NCI-H524 (cell line): ENCODE measurements around the gene MMD2.
"Not testable (repeated sequence)": the region's sequence is repeated elsewhere in the genome, so short reads cannot be mapped to it uniquely, and the experiment has no call there.

Experiments
- DNase-seq, 2 experiments: peaks; one replicate each; lab custom pipeline; 2025; lab: John Stamatoyannopoulos, UW

Gene MMD2

DNA sequence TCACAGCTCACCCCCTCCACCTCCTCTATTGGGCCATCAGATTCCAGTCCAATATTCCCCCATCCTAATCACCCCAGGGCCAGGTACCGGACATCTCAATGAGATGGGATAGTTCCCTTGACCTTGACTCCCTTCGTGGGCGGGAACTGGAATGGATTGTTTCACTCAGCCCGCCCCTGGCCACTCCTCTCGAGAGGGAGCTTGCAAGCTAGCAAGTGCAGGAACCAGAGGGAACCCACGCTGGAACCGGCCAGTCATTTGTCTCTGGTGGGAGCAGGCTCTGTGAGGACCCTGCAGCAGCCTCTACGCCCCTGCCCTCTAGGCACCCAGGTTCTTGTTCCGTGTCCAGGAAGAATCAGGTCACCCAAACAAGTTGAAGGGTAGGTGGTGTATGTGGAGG, 64.5 kb downstream of the MMD2 start:
- DNase-seq: no peak

- DNase-seq: no peak
Measured at GRCh38 chr7:4893929-4894475, 65.0 kb downstream of the MMD2 start.

GRCh38 chr7:4893188-4893587, 65.8 kb downstream of the MMD2 start:
- not testable (repeated sequence) for DNase-seq

DNA sequence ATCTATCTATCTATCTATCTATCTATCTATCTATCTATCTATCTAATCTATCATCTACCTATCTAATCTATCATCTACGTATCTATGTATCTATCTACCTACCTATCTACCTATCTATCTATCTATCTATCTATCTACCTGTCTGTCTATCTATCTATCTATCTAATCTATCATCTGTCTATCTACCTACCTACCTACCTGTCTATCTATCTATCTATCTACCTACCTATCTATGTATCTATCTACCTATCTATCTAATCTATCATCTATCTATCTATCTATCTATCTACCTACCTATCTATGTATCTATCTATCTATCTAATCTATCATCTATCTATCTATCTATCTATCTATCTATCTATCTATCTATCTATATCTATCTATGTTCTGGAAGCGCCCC, 67.5 kb downstream of the MMD2 start:
- DNase-seq: not testable (repeated sequence)

DNA sequence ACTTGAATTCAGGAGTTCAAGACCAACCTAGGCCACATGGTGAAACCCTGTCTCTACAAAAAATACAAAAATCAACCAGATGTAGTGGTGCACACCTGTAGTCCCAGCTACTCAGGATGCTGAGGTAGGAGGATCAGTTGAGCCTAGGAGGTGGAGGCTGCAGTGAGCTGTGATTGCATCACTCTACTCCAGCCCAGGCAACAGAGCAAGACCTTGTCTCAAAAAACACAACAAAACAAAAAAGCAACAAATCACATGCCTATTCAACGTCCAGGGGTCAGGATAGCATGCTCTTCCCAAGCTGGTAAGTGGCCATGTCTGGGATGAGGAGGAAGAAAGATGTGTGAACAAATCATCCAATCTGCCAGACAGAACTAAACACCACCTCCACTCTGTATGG, 69.3 kb downstream of the MMD2 start:
- no peak for DNase-seq

- no peak for DNase-seq
Measured at GRCh38 chr7:4888161-4888560, 70.8 kb downstream of the MMD2 start.

DNA sequence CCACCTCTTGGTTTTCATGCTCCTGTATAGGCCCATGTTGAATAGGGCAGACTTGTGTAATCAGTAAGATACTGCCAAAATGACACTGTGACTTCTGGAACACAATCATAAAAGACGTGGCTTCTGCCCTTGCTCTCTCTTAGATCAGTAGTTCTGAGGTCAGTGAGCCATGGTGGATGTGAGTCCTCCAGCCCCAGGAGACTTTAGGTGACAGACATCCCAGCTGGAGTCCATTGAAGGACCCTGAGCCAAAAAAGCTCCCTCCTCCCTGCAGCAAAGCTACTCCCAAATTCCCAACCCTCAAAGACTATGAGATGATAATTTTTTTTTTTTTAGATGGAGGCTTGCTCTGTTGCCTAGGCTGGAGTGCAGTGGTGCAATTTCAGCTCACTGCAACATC, 72.3 kb downstream of the MMD2 start:
- DNase-seq: no peak

- DNase-seq: no peak
Measured at GRCh38 chr7:4885317-4885807, 73.6 kb downstream of the MMD2 start.

GRCh38 chr7:4884164-4884563, 74.8 kb downstream of the MMD2 start:
- peak in 1 of 2 experiments; percentile 29 for DNase-seq

DNA sequence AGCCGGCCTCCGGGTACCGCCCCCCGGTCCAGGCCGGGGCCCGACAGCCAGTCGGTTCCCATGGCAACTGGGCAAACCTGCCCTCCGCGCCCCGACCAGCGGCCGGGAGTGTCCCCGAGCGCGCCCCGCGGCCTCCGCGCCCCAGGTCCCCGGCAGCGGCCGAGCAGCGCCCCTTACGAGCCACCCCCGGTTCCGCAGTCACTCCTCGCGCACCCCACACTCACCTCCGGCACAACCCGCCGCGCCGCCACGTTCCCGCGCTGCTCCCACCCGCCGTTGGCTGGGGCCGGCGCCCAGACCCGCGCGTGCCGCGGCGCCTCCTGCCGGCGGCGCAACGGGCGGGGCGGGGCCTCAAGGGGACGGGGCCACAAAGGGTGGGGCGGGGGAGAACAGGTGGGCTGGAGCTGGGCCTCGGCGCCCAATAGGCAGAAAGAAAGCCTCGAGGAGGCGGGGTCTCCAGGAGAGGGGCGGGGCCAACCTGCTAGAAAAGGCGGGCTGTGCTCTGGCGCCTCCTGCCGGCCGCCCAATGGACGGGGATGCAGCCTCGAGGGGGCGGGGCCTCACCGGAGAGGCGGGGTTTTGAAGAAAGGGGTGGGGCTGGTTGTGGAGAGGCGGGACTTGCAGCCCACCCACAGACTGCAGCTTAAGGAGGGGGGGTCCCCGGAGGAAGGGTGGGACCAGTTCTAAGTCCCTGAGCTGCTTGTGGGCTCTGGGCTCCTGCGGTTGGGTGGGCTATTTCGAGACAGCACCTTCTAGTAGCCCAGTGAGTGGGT, 75.4 kb downstream of the MMD2 start, which contains the start of gene RADIL:
TSS of gene RADIL (minus strand) at position 345 of the 773 bp plus-strand sequence. CDS start 5,577 bp downstream, outside the sequence.
- DNase-seq: peak; percentile 69 to 83

GRCh38 chr7:4883033-4883371, 76.0 kb downstream of the MMD2 start:
- no peak for DNase-seq

- DNase-seq: peak in 1 of 2 experiments; percentile 38
Measured at GRCh38 chr7:4882169-4883032, 76.6 kb downstream of the MMD2 start.

GRCh38 chr7:4880218-4880617, 78.8 kb downstream of the MMD2 start:
- DNase-seq: peak in 1 of 2 experiments; percentile 37

GRCh38 chr7:4879396-4880081, 79.4 kb downstream of the MMD2 start:
- no peak for DNase-seq

DNA sequence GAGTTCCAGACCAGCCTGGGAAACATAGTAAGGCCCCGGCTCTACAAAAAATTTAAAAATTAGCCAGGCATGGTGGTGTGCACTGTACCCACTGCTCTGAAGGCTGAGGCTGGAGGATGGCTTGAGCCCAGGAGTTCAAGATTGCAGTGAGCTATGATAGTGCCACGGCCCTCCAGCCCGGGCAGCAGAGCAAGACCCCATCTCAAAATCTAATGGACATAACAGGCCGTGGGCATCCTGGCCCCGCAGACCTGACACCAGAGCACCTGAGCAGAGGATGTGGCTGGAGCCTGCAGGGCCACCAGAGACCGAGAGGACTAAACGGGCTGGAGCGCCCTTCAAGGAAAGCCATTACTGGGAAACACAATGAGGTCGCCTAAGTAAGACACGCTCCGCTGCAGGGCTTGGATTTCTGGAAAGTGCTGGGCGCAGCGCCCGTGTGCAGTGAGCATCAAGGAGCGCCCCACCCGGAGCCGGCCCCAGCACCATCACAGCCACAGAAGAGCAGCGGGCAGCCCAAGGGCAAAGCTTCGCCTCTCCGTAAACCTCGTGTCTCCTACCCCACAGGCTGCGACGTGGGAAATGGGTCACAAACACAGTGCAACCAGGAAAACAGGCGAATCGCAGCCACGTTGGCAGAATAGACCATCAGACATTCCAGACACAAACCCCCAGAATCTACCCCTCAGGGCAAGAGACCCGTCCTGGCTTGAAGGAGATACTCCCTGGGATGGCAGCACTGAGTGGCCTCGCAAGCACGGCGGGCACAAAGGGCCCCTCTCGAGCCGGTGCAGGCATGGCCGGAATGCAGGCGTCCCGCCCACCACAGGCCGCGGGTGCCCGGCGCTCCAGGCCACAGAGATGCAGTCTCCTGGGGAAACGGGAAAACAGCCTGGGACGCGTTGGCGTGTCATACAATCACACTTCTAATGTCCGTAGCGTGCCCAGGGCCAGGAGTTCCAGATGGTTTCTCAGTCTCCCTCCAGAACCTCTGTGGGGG, 80.4 kb downstream of the MMD2 start:
- no peak for DNase-seq

GRCh38 chr7:4876586-4876985, 82.4 kb downstream of the MMD2 start:
- DNase-seq: no peak

DNA sequence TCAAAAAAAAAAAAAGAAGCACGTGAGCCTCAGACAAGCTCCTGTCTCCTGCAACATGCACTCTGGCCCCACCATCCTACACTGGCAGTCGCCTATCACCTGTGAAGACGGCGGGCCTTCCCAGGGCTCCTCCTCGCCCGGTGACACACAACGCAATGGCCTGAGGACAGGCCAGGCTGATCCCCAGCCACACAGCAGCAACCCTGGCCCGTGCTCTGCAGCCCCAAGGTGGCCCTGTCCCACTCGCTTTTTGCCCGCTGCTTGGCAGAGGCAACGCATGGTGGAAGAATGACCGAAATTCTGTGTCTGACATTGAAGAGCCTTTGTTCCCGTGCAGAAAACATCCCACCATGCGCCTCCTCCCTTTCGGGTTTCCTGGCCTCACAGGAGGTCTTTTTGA, 83.6 kb downstream of the MMD2 start:
- DNase-seq: no peak

DNA sequence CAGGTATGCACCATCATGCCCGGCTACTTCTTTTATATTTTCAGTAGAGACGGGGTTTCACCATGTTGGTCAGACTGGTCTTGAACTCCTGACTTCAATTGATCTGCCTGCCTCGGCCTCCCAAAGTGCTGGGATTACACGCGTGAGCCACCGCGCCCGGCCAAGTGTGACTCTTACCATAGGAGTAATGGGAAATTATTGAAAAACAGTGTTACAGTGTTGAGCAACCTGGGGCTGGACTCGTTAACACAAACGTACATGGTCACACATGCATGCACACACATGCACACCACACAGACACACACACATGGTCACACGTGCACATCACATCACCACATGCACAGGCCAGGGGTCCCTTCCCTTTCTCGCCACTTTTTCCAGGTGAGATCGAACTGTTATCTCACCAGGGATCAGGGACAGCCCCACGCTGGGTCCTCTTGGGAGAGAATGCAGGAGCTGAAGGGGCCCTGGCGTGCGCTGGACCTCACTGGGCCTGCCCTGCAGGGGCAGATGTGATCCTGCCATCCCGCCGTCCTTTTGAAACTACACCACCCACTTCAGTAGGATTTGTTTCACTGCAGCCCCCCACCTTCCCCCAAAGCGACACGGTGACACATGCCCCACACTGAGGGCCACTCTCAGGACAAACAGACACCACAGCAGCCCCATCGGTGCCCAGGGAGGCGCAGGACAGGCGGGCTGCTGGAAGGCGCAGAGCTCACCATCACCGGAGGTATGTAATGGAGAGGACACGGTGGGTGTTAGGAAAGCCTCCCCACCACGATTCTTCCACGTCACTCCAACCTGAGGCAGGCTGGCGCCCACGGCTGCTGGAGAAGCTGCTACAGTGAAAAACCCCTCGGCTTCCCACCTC, 85.7 kb downstream of the MMD2 start:
- DNase-seq: no peak

GRCh38 chr7:4871930-4872675, 86.9 kb downstream of the MMD2 start:
- DNase-seq: no peak
